Mucosa of gallbladder (tissue), 1 donor: ENCODE data around the gene CLEC16A. TPM values are rescaled to one million over a fixed set of nuclear protein-coding genes. Genes with fewer than 3 reads are reported as not detected.

ENCODE experiments used
- DNase-seq: peaks from one replicate; pipeline ENCODE4 v3.0.0-alpha.2; 2020; ENCODE audit warnings: low spot score
- total RNA-seq: library from RNA; stranded (reverse); gene quantifications from one replicate; pipeline ENCODE4 v1.2.1, GENCODE V29; 2021
- donor health status: DM: no; HTN: no; CAD: no.

The CLEC16A gene
- total RNA-seq, 1 donor from 2014 or later: 27.6 TPM

DNA sequence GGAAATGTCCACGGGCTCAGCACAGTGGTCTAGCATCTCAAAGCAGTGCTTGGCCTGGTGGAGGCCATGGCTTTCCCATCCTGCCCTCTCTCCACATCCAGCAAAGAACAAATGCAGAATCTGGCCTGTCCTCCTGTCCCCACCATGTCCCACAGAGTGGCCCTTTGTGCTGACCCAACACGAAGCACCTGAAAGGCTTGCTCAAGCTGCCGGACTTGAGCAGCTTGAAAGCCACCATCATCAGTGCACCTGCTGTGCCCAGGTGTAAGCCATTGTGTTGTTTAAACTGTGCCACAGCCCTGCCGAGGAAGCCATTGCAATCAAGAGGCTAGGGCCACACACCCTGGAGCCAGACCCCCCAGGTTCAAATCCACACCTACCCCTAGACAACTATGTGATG is 196.1 kb downstream of the CLEC16A start:
- DNase-seq: no peak

DNA sequence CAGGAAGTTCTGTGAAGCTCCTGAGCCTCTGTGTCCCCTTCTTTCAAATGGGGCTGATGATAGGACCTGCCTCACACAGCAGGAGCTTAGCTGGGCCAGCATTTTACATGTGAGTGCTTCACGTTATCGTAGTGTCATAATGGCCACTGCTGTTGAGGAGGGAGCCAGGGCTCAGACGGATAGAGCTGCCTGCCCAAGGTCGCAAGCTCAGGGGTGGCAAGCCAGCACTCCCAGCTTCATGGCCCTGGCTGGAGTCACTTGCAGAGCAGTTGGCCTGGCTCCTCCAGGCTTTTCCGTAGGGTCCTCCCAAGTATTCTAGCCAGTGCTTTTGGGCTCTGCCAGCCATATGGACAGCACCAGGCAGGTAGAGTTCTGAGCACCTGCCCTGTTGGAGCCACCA is 196.5 kb downstream of the CLEC16A start:
- DNase-seq: no peak

DNA sequence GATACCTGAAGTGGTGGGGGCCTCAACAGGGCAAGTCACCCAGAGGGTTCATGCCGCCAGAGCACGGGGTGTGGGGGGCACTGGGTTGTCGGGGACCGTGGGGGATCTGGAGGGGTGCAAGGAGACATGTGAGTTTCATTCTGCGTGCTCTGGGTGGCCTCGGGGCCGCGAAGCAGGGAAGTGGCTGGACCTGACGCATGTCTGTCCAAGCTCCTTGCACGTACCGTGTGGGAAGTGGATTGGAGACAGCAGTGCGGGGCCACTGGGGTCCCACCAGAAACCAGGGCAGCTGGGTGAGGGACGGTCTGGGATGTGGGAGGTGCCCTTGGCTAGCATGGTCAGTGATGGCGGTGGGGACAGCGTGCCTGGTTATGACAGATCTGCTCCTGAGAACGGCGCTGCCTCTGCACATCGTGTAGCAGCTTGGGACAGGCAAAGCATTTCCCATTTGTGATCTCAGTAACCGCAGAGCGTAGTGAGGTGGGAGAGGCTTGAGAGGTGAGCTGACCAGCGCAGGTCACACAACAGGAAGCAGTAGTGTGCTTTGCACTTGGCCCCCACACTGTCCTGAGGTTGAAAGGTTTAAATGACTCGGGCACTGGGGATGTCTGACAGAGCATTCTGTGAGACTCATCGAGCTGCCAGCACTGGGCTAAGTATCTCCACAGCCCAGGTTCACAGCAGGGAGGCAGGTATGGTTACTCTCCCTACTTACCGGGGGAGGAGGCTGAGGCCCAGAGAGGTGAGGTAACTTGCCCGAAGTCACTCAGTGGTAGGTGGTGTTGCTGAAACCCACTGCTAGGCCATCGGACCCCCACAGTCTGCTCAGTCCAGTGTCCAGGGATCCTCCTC is 197.3 kb downstream of the CLEC16A start:
- no peak for DNase-seq

DNA sequence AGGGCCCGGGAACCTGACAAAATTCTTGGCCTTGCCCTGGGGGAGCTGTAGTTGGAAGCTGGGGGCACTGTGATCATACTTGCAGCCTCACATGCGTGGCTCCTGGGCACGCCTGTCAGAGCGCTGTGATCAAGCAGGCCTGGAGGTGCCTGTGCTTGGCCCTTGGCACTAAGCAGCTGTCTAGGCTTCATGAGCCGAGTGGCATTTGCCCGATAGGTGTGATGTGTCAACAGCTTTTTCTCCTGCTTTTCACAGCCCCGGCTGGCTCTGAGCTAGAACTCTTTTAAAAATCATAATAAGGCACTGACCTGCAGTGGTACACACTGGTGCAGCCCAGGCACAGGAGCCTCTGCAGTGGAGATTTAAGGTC is 197.9 kb downstream of the CLEC16A start:
- no peak for DNase-seq

DNA sequence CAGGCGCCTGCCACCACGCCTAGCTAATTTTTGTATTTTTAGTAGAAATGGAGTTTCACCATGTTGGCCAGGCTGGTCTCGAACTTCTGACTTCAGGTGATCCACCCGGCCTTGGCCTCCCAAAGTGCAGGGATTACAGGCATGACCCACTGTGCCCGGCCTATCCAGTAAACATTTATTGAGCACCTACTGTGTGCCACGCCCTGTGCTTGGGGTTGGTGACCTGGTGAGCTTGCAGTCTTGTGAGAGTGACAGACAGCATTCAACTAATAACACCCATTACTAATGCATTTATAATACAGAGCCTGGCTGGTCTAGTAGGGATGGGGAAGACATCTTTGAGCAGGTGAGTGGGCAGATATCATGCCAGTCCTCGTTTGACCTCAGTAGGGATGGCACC is 198.6 kb downstream of the CLEC16A start:
- no peak for DNase-seq

DNA sequence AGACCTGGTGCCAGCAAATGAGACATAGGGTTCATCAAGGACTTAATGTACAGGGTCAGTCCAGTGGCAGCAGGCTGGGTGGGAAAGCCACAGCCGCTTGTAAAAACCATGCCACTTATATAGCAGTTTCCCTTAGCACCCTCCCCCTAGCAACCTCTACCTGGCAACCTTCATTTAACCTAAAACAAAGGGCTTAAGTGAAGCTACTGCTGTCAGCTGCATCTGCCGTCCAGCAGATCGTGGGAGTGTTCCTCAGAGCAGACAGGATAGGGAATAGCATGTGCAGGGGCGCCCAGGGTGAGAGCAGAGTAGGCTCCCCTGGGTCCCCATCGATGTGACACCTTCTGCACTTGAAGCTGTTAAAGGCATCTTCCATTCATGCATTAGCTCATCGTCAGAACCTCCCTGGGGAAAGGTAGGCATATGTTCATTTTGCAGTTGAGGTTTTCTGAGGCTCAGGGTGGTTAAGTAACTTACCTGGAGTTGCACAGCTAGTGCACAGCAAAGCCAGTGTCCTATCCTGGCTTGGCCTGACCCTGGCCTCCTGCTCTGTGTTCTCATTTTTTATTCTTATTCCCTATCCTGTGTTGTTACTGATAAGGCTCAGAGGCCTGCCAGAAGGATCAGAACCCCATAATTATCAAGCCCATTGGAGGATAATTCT is 199.1 kb downstream of the CLEC16A start:
- no peak for DNase-seq

DNA sequence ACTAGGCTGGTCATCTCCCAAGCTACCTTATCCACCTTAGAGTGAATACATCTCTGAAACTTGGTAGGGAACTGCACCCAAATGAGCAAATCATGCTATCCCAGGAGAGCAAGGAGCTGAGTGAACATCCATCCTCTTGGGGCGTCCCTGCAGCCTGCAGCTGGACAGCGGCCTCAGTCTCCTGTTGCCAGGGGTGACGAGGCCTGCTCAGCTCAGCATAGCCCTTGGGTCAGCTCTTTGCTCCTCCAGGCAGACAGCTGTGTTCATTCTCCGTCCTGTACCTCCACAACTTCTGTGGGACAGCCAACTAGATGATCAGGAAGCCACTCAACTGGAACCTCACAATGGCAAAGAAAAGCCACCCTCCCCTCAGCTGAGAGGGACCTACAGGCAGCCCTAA is 199.8 kb downstream of the CLEC16A start:
- DNase-seq: no peak

DNA sequence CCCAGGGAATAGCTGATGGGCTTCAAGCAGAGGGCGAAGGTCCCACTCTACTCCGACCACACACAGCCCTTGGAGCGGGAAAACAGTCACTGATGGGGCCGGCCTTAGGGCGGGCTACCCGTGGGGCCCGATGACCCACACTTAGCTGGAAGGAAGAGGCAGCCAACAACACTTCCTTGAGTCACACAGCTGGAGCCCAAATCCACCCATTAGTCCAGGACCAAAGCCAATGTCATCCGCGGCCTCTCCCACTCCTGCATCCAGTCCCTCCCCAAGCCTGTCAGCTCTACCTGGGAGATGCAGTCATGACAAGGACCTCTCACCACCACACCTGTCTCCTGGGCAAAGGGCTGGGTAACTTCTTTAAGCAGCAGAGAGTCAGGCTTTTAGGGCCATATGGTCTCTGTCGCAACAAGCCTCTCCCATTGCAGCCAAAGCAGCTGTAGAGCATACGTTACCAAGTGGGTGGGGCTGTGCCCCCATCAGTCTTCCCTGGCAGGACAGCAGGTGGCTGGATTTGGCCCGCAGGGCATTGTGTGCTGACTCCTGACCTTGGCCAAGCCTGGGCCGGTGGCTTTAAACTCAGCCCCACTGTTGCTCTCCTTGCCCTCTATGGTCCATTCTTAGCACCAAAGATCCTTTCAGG is 200.9 kb downstream of the CLEC16A start:
- no peak for DNase-seq

DNA sequence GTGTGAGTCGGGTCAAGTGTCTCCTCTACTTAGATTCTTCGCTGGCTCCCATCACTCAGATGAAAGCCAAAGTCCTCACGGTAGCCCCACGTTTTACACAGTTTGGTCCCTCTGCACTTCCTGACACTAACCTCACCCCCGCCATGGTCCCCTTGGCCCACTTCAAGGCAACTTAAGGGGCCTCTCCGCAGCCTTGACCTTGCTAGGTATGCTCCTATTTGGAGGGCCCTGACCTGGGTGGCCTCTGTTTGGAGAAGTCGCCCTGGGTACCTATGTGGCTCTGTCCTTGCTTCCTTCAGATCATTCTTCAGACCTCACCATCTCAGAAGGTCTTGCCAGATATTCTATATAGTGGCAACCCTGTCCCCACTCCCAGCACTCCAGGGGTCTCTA is 201.5 kb downstream of the CLEC16A start:
- no peak for DNase-seq

DNA sequence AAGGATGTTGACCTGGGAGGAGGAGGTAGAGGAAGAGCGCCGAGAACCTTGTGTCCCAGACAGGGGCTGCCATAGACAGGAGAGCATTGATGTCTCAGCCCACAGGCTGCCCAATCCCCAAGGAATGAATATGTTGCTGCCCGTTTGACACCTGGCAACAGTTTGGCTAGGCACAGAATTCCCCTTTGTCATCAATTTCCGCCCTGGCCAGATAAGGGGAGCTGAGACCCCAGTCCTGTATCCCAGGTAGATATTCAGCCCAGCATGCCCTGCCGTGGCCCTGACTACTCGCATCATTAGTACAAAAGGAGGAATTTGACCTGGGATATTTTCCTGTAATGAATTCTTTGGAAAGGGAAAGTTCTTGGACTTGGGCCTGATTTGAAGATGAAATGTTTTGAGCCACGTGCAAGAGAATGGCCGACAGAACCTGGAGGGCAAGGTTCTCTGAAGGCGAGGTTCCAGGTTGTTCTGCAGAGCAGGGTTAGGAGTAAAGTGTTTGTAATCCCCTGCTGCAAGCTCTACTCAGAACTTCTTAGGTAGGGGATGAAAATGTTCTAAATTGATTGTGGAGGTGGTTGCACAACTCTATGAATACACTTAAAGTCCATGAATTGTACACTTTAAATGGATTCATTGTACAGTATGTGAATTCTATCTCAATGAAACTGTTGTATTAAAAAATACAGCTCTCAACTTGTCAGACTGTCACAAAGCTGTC is 202.8 kb downstream of the CLEC16A start:
- DNase-seq: no peak

DNA sequence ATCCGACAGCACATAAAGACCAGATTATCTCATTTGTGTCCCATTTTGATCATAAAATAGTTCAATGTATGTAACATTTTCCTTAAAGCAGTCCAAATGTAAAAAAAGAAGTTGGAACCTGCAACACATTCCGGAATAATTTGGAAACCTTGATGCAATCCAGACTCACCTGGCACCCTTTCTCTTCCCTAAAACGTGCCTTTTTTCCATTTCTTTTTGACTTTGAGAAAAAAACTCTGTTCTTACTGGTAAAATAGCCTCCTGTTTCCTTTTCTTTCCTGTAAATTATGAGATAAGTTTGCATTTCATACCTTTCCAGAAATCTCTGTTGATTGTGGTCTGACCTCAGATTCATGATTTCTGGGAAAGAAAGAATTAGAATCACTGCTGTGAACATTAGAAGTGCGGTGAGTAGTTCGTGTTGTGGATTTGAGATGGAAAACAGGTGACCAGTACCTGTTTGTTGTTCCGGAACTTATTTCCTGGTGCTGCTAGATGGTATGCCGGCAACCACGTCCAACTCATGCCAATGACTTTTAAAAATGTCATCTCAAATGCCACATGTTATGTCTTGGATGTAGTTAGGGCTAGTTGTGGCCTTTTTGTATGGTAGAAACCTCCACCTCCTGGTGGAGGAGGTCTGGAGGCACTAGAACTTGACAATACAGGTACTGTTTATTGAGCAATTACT is 203.5 kb downstream of the CLEC16A start:
- DNase-seq: no peak

DNA sequence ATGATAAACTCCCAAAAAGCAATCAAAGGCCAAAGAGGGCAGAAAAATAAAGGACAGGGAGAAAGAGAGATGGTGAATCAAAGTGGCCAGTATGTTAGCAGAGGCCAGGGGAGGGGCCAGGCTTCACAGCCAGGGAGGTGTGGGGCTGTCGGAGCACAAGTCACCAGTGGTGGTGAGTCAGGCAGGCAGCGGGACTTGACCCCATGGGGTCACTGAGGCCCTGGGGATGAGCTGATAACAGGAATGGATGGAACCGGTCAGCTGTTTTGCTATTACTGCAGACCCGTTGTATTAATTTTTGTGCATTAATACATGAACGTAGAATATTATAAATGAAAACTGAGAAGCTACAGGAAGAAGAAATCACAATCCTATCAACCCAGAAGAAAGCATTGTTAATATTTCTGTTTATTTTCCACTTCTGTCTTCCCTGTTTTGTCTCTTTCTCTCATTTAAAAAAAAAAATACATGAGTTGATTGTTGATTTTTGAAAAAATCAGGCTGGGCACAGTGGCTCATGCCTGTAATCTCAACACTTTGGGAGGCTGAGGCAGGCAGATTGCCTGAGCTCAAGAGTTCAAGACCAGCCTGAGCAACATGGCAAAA is 204.8 kb downstream of the CLEC16A start:
- DNase-seq: no peak

DNA sequence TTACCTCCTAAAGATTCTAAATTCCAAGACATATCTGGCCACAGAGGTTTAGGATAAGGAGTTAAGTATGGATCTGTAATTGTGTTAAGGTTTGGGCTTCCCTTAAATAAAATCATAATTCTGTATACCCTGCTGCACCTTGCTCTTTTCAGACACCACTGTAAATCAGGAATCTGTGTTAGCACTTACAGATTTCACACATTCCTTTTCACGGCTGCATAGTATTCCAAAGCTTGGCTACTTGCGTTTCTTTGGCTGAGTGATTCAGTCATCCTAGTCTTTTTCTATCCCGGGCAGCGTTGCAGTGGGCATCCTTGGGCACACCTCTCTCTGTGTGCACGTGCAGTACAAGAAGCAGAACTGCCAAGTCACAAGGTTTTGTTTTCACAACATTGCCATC is 205.8 kb downstream of the CLEC16A start:
- no peak for DNase-seq

DNA sequence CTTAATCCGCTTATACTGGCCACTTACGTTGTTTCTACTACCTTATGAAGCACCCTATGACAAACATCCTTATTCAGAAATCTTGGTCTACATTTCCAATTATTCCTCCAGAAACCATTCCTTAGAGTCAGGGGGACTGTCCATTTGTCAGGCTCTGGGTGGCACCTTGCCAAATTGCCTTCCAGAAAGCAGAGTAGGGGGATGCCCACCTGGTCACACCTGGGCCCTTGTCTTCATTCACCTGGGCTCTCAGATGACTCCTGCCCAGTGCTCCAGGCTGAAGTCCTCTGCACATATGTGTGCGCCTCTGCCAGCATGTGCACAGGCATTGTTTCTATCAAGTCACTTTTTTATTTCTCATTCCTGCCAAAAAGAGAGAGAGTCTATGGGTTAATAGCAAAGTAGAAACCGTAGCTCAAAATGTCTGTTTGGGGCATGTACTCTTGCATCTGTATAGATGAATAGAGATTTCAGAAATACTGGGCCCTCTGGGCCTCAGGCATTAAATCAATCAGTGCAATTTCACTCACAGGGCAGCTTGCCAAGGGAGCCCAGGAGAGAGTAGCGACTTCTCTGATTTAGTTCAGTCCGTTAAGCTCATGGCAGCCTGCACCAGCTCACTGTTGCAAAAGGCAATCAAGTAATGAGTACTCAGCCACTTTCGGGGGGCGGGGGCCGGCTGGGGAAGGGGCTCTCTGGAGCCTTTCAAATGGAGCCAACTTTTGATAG is 207.0 kb downstream of the CLEC16A start:
- no peak for DNase-seq

DNA sequence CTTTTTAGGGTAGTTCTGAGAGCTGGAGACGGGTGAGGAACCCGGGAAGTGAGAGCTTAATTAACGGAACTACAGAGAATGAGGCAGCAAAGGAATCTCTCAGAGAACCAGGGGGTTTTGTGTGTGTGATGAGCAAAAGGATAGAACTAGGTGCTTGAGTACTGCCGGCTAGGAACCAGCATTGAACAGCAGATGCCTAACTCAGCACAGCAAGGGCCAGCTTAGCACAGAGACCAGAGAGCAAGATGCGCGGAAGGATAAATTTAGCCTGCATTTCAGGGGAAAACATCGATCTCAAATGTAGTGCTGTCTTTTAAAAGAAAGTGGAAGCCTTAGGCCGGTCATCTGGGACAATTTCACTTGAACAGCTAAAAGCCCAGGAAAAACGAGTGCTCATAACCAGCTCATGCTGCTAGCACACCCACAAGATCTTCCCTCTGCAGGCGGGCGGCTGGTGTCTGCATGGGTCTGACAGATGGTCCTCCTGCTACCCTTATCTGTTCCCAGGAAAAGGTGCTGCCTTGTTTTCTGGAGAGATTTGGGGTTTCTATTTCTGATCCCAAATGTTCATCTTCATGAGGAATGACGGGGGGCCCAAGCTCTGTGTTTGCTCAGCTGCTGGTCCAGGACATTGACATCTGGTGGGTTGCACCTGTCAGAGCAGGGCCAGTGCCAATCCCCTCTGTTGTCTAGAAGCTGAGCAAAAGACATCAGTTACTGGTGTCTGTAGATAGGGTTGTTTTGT is 207.7 kb downstream of the CLEC16A start:
- DNase-seq: no peak

DNA sequence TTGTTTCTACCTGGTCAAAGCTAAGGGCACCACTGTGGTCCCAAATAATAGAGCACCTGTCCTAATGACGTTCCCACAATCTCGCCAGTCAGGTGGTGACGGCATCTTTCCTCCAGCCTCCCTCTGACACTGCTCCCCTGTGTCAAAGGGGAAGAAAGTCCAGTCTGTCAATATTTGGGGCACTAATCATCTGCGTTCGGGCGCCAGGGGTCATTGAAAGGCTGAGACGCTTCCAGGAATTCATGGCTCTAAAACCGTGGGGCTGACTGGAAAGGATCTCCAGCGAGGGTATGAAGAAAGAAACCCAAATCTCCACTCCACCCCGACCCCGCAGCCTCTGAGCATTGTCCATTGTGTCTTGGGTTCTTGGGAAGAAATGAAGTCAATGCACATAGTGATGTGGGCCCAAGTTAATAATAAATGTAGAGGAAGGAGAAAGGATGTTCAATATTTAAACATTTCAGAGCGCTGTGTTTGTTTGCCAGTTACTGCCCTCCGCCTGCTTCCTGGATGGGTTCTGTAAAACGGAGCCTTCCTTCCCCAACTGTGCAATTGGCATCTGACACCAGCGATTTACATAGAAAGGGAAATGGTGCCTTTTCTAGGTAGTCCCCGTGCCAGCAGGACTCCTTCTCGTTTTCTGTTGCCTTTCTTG is 208.4 kb downstream of the CLEC16A start:
- no peak for DNase-seq

DNA sequence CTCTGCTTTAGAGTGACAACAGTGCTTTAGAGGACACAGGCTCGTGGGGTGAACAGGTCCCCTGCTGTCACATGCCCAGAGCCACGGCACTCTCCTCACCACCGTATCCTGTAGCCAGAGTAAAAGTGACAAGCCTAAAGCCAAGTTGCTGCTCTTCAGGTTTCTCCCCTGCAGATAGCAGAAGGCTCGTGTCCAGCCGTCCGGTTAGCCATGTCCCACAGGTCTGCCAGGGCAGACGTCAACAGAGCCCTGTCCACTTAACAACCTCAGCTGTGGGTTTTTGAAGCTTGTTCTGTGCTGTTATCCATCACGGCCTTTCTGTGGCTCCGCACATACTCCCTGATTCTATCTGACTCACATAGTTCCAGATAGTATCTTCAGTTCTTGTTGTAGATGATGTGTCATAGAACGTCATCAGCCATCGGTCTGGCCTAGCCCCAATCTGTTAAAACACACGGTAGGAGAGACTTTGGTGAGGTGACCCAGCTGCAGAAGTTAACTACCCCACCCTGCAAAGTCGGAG is 211.0 kb downstream of the CLEC16A start:
- DNase-seq: no peak

DNA sequence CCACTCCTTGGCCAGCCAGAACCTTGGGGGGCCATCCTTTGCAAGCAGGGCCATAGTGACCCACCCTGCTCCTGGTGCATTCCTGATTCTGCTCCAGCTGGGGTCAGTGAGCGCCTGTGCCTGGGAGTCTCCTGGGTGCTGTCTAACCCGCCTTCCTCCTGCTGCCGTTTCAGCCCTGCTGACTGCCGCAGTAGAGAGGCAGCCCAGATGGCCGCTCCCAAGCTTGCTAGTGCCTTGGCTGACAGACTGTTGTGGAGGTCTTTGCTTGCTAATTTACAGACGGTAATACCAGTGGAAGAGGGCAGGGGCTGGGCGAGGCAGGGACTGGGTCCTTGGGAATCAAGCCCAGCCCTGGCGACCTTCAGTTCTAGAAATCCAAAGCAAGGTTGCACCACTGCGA is 212.0 kb downstream of the CLEC16A start:
- no peak for DNase-seq

DNA sequence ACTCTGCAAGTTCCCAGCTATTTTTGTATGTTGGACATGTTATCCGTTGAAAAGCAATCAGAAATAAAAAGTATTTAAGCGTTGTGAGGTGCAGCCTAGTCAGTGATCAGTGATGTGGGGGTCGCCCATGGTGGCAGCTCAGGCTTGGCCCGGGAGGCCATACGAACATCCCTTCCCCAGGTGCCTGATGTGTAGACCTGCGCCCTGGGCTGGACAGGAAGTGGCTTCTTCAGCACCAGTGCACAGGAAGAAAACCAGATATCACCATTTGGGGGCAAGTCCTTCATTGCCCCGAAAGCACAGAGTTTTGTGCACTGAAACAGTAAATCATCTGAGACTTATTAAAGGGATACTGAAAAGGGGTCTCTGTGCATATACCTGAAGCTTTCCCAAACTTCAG is 212.8 kb downstream of the CLEC16A start:
- DNase-seq: no peak
